Measurements from ENCODE around the gene PRSS16. TPM values are rescaled to one million over a fixed set of nuclear protein-coding genes. Genes with fewer than 3 reads are reported as not detected.

Gene PRSS16
- total RNA-seq, 2 donors from 2014 or later: 12.5 to 14.1 TPM

- H3K4me3 Mint-ChIP-seq: peak overlapping the region; percentile 81
- no peaks in the 10 kb centered on the region for H3K4me1 ChIP-seq (ENCODE audit: control insufficient read depth, insufficient read depth, low read length)
- peaks cover 1% of the 10 kb centered on the region for H3K4me1 Mint-ChIP-seq
- TF ChIP-seq CTCF (conservative IDR thresholded peaks at IDR 0.05): no peak
- H3K9ac ChIP-seq (ENCODE audit: extremely low read depth, low read length, poor library complexity, severe bottlenecking): peak overlapping the region; percentile 32
- no peaks in the 10 kb centered on the region for H3K9me3 Mint-ChIP-seq
- peaks cover 43% of the 10 kb centered on the region for H3K27me3 ChIP-seq (ENCODE audit: control insufficient read depth, insufficient read depth, low read length, poor library complexity, severe bottlenecking)
- H3K36me3 ChIP-seq (ENCODE audit: control insufficient read depth, insufficient read depth, low read length): no peaks in the 10 kb centered on the region
- H3K27me3 Mint-ChIP-seq (ENCODE audit: insufficient read depth): peaks cover 43% of the 10 kb centered on the region
- DNase-seq: peak; percentile 84
- WGBS, 2 experiments (ENCODE audit: insufficient coverage in 1 of 2, insufficient read length in 1 of 2): 3 to 6% methylated on average over 15 to 24 of the region's 24 CpGs
- no peaks in the 10 kb centered on the region for H3K9me3 ChIP-seq (ENCODE audit: control insufficient read depth, low read length)
- peak overlapping the region; percentile 94 for H3K4me3 ChIP-seq (ENCODE audit: low read length)
- H3K27ac ChIP-seq (ENCODE audit: low read depth, low read length): no peak overlapping the region
- peak overlapping the region; percentile 63 for H3K27ac Mint-ChIP-seq
- no peaks in the 10 kb centered on the region for H3K36me3 Mint-ChIP-seq (ENCODE audit: low read depth)
These were observed 32.1 kb downstream of the PRSS16 start for GRCh38 chr6:27279513-27280063.

- no peaks in the 10 kb centered on the region for H3K36me3 ChIP-seq (ENCODE audit: control insufficient read depth, insufficient read depth, low read length)
- Mint-ChIP-seq H3K27me3 (ENCODE audit: insufficient read depth) (peaks cover 39% of the 10 kb centered on the region), H3K4me1 (peaks cover 5% of the 10 kb centered on the region), H3K36me3 (ENCODE audit: low read depth) (no peaks in the 10 kb centered on the region), H3K4me3 (peak overlapping the region; percentile 81), H3K9me3 (no peaks in the 10 kb centered on the region), H3K27ac (peak overlapping the region; percentile 69)
- WGBS, 2 experiments (ENCODE audit: insufficient coverage in 1 of 2, insufficient read length in 1 of 2): 0 to 1% methylated on average over 7 to 17 of the region's 17 CpGs
- H3K9ac ChIP-seq (ENCODE audit: extremely low read depth, low read length, poor library complexity, severe bottlenecking): peak overlapping the region; percentile 63
- H3K27me3 ChIP-seq (ENCODE audit: control insufficient read depth, insufficient read depth, low read length, poor library complexity, severe bottlenecking): peaks cover 48% of the 10 kb centered on the region
- TF ChIP-seq CTCF (conservative IDR thresholded peaks at IDR 0.05): no peak
- no peaks in the 10 kb centered on the region for H3K4me1 ChIP-seq (ENCODE audit: control insufficient read depth, insufficient read depth, low read length)
- DNase-seq: peak; percentile 85
- H3K9me3 ChIP-seq (ENCODE audit: control insufficient read depth, low read length): no peaks in the 10 kb centered on the region
- H3K27ac ChIP-seq (ENCODE audit: low read depth, low read length): no peak overlapping the region
- peak overlapping the region; percentile 94 for H3K4me3 ChIP-seq (ENCODE audit: low read length)
These were observed 32.6 kb downstream of the PRSS16 start for GRCh38 chr6:27280064-27280539.

- no peak overlapping the region for H3K27ac ChIP-seq (ENCODE audit: low read depth, low read length)
- DNase-seq: peak; percentile 70
- TF ChIP-seq CTCF (conservative IDR thresholded peaks at IDR 0.05): no peak
These were observed 33.1 kb downstream of the PRSS16 start for GRCh38 chr6:27280540-27281000.

More at GRCh38 chr6:27280540-27281000, 33.1 kb downstream of the PRSS16 start:
- Histone ChIP-seq H3K9ac (ENCODE audit: extremely low read depth, low read length, poor library complexity, severe bottlenecking) (peak overlapping the region; percentile 63), H3K4me1 (ENCODE audit: control insufficient read depth, insufficient read depth, low read length) (no peaks in the 10 kb centered on the region), H3K4me3 (ENCODE audit: low read length) (peak overlapping the region; percentile 94), H3K9me3 (ENCODE audit: control insufficient read depth, low read length) (peaks cover 4% of the 10 kb centered on the region), H3K27me3 (ENCODE audit: control insufficient read depth, insufficient read depth, low read length, poor library complexity, severe bottlenecking) (peaks cover 51% of the 10 kb centered on the region), H3K36me3 (ENCODE audit: control insufficient read depth, insufficient read depth, low read length) (no peaks in the 10 kb centered on the region)
- Mint-ChIP-seq H3K36me3 (ENCODE audit: low read depth) (no peaks in the 10 kb centered on the region), H3K27ac (peak overlapping the region; percentile 18), H3K4me3 (peak overlapping the region; percentile 81), H3K9me3 (no peaks in the 10 kb centered on the region), H3K4me1 (peaks cover 5% of the 10 kb centered on the region), H3K27me3 (ENCODE audit: insufficient read depth) (peaks cover 37% of the 10 kb centered on the region)
- WGBS, 2 experiments (ENCODE audit: insufficient coverage in 1 of 2, insufficient read length in 1 of 2): 0 to 1% methylated on average over 2 to 8 of the region's 9 CpGs

Measured in endodermal cell (in vitro differentiated cells).